A673 (cell line): Measurements from ENCODE around the gene FBP1. TPM values are rescaled to one million over a fixed set of nuclear protein-coding genes. Genes with fewer than 3 reads are reported as not detected.

ENCODE experiments used
- BruUV-seq: library from RNA; stranded (reverse); fragments of 400-500 nt; replicated peaks from 2 replicates; lab custom pipeline; 2021; lab: Mats Ljungman, UMichigan
- CTCF ChIA-PET: fragments of 300-600 bp; sonication (Branson Sonifier 250); formaldehyde crosslinking; loops from one replicate; lab custom pipeline; 2022; ENCODE audit warnings: antibody characterized with exemption; lab: Charles Lee
- POLR2A ChIA-PET: fragments of 300-600 bp; sonication (Branson Sonifier 250); formaldehyde crosslinking; loops from one replicate; lab custom pipeline; 2022; ENCODE audit warnings: antibody characterized with exemption; ENCODE audit not compliant: low non-redundant PET; lab: Charles Lee
- DNase-seq: peaks from one replicate; pipeline ENCODE4 v3.0.0-alpha.2; 2015; ENCODE audit warnings: low spot score
- H3K27ac ChIP-seq: fragments of 200-600 bp; sonication (generic); 2 replicates; pipeline ENCODE4 v1.5.1; 2016; ENCODE audit warnings: mixed run types, low read depth, mild to moderate bottlenecking, mixed read lengths, antibody characterized with exemption, low read length; ENCODE audit not compliant: poor library complexity, severe bottlenecking
- H3K27me3 ChIP-seq: fragments of 200-600 bp; sonication (generic); replicated peaks from 2 replicates; pipeline ENCODE4 v1.6.1; 2017; ENCODE audit warnings: mixed run types, low read depth, mild to moderate bottlenecking, mixed read lengths, antibody characterized with exemption, low read length; ENCODE audit not compliant: insufficient read depth, poor library complexity
- H3K36me3 ChIP-seq: fragments of 200-600 bp; sonication (generic); 2 replicates; pipeline ENCODE4 v1.6.1; 2016; ENCODE audit warnings: mixed run types, mild to moderate bottlenecking, mixed read lengths, antibody characterized with exemption, low read length; ENCODE audit not compliant: insufficient read depth, poor library complexity, severe bottlenecking
- H3K4me1 ChIP-seq: fragments of 200-600 bp; sonication (generic); 2 replicates; pipeline ENCODE4 v1.6.1; 2017; ENCODE audit warnings: mixed run types, mild to moderate bottlenecking, mixed read lengths, antibody characterized with exemption, low read length; ENCODE audit not compliant: insufficient read depth, poor library complexity, severe bottlenecking
- H3K4me3 ChIP-seq: fragments of 200-600 bp; sonication (generic); 2 replicates; pipeline ENCODE4 v1.5.1; 2016; ENCODE audit warnings: low read depth, mixed run types, mild to moderate bottlenecking, mixed read lengths, low read length; ENCODE audit not compliant: poor library complexity, severe bottlenecking
- H3K9me3 ChIP-seq: fragments of 200-600 bp; sonication (generic); 2 replicates; pipeline ENCODE4 v1.6.1; 2016; ENCODE audit warnings: mixed run types, low read depth, mild to moderate bottlenecking, mixed read lengths, antibody characterized with exemption, low read length; ENCODE audit not compliant: poor library complexity, severe bottlenecking
- CTCF ChIP-seq: fragments of 300-800, 200-600 bp; sonication (generic); conservative IDR thresholded peaks from 2 replicates; pipeline ENCODE4 v1.5.1; 2017; ENCODE audit warnings: low read depth, mild to moderate bottlenecking, antibody characterized with exemption, low read length, moderate library complexity, mixed read lengths
- EZH2 ChIP-seq: fragments of 200-600 bp; sonication (generic); IDR thresholded peaks from 2 replicates; pipeline ENCODE4 v1.6.1; 2017; ENCODE audit warnings: borderline replicate concordance, low read depth, mild to moderate bottlenecking, mixed read lengths, antibody characterized with exemption, low read length; ENCODE audit not compliant: poor library complexity, severe bottlenecking
- intact Hi-C: fragments of 100-400 bp; cut with micrococcal nuclease; formaldehyde crosslinking; loops from one replicate; pipeline ENCODE4 v1.10.0; 2022; ENCODE audit not compliant: unreplicated experiment
- total RNA-seq: library from RNA; stranded (reverse); gene quantifications from 2 replicates; pipeline ENCODE4 v1.2.3, GENCODE V29; 2021

Gene FBP1
- total RNA-seq, 1 experiment from 2014 or later: not detected

- CTCF ChIA-PET: no interaction called here
- POLR2A ChIA-PET: no interaction called here
- no peak for DNase-seq
These were observed 27.2 kb downstream of the FBP1 start for GRCh38 chr9:94612071-94612470.

GRCh38 chr9:94611638-94612068, 27.7 kb downstream of the FBP1 start:
- Histone ChIP-seq H3K36me3 (no peaks in the 10 kb centered on the region), H3K27ac (no peak overlapping the region), H3K9me3 (no peaks in the 10 kb centered on the region), H3K4me3 (no peak overlapping the region), H3K27me3 (no peaks in the 10 kb centered on the region), H3K4me1 (no peaks in the 10 kb centered on the region)
- BruUV-seq: no TSS peak
- no peak for DNase-seq
- TF ChIP-seq EZH2: no peak
- TF ChIP-seq CTCF: no peak
- CTCF ChIA-PET: no interaction called here
- intact Hi-C loops: no loop called here
- POLR2A ChIA-PET: no interaction called here

More at GRCh38 chr9:94612071-94612470, 27.2 kb downstream of the FBP1 start:
- H3K27ac ChIP-seq: no peak overlapping the region
- no peaks in the 10 kb centered on the region for H3K36me3 ChIP-seq
- H3K9me3 ChIP-seq: no peaks in the 10 kb centered on the region
- no TSS peak for BruUV-seq
- no peaks in the 10 kb centered on the region for H3K4me1 ChIP-seq
- no peaks in the 10 kb centered on the region for H3K27me3 ChIP-seq
- H3K4me3 ChIP-seq: no peak overlapping the region
- intact Hi-C loops: no loop called here
- no peak for TF ChIP-seq CTCF
- no peak for TF ChIP-seq EZH2

GRCh38 chr9:94610181-94610606, 29.1 kb downstream of the FBP1 start:
- intact Hi-C loops: no loop called here
- Histone ChIP-seq H3K27me3 (no peaks in the 10 kb centered on the region), H3K36me3 (no peaks in the 10 kb centered on the region), H3K4me3 (no peak overlapping the region), H3K27ac (no peak overlapping the region), H3K4me1 (no peaks in the 10 kb centered on the region), H3K9me3 (no peaks in the 10 kb centered on the region)
- CTCF ChIA-PET: no interaction called here
- no TSS peak for BruUV-seq
- TF ChIP-seq EZH2 (no peak), CTCF (no peak)
- no peak for DNase-seq
- POLR2A ChIA-PET: no interaction called here
